ENCODE data around the gene HSD17B12.

GRCh38 chr11:43770173-43770572, 89.6 kb downstream of the HSD17B12 start:
- TF ChIP-seq CTCF (IDR thresholded peaks at IDR 0.05), result no peak
- TF ChIP-seq POLR2AphosphoS5 (IDR thresholded peaks at IDR 0.05), result no peak

Data from gastroesophageal sphincter (tissue), 3 donors.